GM19372 (cell line): ENCODE data around the gene CCL19.

Source experiments
- ATAC-seq: cut with Tn5 transposase; IDR thresholded peaks from one replicate; pipeline ENCODE4 v1.9.1; 2021; ENCODE audit warnings: mild to moderate bottlenecking, low read depth, moderate library complexity; ENCODE audit not compliant: unreplicated experiment

CCL19 gene

DNA sequence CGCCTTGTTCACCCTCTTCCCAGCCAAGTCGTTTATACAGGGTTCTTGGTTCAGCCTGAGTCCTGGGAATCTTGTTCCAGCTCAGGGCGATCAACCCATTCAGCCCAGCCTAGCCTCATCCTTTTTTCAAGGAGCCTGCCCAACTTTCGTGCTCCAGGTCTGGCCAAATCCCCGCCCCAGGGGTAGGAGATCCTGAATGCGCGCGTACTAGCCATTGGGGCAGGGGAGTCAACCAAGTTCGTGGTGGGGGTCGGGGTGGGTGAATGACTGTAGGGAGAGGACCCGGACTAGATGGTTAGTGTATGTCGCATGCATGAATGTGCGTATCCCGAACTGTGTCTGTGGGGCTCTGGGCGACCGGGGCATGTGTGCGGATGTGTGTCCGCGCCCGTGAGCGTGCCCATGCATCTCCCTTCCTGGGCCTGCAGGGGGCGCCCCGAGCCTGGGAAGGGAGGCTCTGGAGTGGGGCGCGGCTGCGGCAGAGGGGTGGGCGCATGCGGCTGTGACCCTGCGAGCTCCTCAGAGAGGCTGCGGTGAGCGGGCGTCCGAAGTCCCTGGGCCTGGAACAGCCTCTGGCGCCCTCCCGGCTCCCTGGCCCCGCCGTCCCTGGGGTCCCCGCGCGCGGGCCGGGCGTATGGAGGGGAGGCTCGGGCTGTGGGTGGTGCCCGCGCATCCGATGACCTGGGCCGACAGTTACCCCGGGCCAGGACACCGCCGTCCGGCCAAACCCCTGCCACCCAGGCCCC lies 10.1 kb upstream of the CCL19 start:
- no peak for ATAC-seq

DNA sequence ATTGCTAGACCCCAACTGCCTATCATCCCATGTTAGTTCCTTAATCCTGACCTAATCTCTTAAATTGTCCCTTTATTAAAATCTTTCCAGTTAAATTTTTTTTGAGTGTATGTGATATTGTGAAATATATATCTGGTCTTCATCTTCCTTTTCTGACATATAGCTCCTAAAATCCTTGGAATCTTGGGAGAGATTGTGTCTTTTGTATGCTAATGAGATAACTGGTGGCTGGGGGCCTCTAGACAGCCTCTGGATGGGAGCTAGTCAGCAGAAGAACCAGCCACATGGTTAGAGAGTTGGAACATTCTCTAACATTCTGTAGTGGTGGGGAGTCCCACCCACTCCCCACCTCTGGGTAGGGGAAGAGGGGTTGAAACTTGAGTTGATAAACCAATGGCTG lies 3.7 kb upstream of the CCL19 start:
- no peak for ATAC-seq

DNA sequence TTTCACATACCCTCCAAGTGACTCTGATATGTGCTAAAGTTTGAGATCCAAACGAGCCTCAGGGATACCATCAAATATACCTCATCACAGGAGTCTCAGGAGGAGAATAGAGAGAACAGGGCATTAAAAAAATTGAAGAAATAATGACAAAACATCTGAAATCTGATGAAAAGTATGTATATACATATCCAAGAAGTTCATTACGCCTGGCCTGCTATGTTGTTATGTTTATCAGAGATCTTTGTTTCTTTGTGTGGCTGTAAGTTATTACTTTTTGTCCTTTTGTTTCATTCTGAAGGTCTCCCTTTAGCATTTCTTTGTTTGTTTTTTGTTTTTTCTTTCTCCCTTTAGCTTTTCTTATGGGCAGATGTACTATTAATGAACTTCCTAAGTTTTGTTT lies 2.5 kb upstream of the CCL19 start:
- ATAC-seq = no peak

DNA sequence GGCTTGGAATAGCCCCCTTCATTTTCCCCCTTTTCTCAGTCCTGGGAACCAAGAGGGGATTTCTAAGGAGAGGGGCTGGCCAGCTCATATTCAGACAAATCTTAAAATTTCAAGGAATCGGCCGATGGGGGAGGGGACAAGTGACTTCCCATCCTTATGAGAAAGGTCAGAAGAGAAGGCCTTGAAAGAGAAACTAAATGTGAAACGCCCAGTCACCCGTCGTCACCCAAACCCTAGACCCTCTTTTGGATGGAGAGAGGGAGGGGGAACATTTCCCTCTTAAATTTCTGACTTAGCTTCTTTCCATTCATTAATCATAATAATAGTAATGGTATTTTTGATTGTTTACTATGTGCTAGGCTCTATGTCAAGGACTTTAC lies 850 bp upstream of the CCL19 start:
- no peak for ATAC-seq

DNA sequence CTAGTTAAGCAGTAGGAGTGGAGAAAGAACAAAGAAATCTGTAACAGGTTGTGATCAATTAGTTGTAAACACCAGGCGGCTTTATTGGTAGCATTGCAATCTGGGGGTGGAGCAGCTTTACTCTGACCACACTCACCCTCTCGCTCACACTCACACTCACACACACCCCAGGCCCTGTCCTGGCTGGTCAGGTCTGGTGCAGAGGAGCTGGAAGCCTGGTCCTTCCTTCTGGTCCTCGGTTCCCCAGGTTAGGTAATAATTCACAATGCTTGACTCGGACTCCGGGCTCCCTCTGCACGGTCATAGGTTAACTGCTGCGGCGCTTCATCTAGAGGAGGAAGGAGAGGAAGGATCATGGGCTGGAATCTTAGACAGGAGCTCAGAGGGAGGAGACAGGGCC lies 1.6 kb downstream of the CCL19 start:
- ATAC-seq = no peak

DNA sequence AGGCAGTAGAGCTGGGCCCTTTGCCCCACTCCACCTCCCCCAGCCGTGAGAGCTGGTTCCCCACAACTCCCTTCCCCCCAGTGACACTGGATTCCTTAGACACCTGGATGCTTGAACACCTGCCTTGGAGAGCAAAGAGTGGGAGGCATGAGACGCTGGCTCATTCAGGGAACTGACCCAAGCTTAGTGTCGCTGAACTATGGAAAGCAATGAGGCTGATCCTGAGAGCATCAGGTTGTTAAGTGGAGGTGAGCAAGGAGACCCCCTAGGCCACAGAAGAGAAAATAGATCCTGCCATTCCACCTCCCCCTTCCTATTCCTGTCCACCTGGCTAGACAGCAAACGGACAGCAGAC lies 2.0 kb downstream of the CCL19 start:
- no peak for ATAC-seq

DNA sequence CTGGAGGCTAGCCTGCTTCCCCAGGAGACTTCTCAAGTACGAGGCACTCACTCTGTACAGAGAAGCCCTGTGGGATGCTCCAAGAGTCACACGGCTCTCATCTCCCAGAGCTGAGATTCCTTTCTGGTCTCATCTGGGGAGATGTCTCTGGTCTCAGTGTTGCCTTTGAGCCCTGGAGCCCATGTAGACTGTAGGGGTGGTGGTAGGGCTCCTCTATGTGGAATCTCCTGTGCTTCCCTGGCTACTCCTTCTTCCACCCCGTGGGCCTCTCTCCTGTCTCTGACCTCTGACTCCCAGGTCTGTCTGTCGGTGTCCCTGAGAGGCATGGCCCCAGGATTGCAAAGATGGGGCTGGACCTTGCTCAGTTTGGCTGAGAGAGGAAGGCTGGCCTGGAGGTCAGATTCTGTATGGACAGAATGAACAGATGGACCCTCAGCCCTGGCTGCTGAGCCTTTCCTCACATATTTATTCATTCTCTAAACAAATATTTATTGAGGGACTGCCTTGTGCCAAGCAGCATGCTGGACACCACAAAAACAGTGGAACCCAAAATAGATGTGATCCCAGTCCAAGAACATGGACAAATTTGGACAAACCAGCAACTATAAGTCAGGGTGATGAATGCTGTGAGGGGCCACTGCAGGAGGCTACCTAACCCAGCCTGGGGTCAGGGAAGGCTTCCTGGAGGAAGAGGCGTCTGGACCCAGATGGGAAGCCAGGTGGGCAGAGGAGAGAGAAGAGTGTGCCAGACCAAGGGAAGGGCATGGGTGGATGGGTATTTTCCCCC lies 2.6 kb downstream of the CCL19 start:
- ATAC-seq = no peak

DNA sequence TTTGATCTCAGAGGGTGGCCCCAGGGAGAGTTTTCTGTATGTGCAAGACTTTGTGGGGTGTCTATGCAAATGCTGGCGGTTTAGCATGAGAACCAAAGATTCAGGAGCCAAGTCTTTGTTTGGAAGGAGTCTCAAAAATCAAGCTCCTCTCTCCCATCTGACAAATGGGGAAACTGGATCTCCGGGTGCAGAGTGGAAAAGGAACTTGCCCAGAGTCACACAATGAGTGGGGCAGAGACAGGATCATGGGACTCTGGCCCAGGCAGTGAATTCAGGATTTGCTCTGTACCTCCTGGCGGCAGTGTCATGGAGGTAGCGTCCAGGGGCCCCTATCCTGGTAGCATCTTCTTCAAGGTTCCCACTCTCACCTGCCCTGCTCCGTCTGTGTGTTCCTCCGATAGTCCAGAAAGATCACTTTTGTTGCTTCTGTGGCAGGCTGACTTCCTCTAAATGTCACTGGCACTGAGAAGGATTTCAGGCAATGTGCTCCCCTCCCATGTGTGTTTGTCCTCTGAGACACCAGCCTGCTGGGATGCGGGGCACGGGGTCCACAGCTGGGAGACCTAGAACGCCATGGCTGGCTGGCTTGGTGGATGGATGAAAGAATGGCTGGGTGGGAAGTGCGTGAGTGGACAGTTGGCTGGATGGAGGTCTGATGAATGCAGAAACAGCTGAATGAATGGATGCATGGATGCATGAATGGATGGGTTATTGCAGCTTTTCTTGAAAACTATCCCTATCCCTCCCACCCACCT lies 3.6 kb downstream of the CCL19 start:
- no peak for ATAC-seq

DNA sequence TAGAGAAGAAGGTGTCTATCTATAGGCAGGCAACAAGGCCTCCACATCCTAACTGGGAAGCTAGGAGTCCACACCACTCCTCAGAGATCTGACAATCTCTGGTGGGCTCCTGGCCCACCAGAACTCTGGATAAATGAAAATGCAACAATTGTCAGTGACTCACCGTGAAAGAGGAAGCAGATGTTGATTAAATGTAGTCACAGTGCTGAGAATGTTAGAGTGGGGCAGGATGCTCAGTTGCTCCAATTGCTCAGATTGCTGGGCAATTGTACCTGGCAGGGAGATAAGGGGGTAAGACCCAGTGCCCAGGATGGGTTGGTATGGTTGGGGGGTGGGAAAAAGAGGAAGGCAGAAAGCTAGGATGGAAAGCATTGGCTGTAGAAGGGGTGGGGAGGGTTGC lies 4.3 kb downstream of the CCL19 start:
- ATAC-seq = no peak

DNA sequence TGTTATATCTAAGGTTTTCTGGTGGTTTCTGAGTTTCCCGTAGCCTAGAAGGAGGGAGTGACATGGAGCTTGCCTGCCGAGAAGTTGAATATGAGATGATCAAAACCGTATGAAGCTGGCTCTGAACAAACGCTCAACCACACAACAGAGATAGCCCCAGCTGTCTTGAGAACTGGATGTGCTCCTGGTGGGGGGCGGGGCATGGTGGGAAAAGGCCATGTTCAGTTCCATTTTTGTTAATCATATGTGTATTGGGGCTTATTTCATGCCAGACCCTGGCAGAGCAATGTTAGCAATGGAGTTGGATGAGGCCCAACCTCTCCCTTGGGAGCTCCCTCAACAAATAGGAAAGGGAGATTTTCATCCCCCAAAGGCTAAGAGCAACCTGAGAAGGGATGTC lies 4.8 kb downstream of the CCL19 start:
- ATAC-seq = no peak

DNA sequence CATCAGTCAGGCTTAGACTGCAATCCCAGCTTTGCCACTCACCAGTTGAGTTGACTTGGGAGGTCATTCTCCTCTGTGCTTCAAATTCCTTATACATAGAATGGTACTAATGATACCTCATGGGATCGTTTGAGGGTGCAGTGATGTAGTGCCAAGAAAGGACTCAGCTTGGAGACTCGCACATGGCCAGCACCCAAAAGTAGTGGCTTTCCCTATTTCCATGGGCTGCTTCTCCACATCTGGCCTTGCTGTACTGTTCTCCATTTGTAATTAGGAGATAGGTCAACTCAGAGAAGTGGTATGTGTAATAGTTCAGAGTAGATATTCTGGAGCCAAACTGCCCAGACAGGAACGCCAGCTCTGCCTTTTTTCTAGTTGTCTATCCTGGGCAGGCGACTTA lies 5.5 kb downstream of the CCL19 start:
- no peak for ATAC-seq

DNA sequence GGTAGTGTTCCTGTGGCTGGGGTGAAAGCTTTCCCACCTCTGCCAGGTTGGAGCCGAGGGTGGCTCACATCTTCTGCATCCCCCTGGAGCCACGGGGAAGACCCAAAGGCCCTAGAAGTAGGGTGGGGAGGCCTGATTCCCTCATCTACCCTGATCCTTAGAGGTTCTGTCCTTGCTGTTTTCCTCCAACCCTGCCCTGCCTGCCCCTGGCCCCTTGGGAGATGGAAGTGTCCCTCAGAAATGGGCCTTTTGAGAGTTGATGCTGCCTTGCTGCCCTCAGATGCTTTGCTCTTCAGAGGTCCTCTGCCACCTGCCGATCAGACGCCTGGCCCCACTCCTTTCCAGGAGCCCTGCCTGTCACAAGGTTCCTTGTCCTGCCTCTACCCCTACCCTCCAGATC lies 6.3 kb downstream of the CCL19 start:
- no peak for ATAC-seq

DNA sequence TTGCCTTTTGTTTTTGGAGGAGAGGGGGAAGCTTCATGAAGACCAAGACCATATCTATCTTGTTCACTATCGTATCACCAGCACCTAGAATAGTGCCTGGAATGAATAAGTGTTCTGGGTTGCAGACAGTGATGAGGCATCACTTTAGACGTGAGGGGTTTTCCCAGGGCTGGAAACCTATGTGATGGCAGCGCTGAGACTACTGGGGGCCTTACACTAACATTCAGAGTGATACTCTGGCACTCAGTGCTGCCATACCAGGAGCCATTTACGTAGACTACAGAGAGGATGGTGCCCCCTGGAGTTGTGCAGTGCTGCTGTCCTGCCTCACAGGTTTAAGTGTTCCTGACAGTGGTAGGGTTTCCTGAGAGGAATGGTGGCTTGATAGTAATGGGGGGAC lies 6.9 kb downstream of the CCL19 start:
- ATAC-seq = no peak

DNA sequence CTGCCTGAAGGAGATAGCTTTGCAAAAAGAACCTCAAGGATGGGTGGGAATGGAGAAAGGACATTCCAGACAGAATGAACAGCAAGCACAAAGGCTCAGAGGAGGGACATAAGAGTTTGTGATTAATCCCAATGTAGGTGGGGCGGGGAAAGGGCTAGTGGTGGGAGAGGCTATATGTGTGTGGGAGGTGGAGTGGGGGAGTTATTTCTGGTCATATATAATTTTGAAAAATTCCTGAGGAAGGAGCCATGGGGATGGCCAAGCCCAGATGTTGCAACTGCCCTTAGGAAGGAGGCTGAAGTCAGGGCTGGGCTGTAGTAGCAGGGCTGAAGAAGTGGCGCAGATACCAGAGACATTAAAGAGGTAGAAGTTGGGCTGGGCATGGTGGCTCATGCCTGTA lies 15.2 kb downstream of the CCL19 start:
- ATAC-seq = no peak

DNA sequence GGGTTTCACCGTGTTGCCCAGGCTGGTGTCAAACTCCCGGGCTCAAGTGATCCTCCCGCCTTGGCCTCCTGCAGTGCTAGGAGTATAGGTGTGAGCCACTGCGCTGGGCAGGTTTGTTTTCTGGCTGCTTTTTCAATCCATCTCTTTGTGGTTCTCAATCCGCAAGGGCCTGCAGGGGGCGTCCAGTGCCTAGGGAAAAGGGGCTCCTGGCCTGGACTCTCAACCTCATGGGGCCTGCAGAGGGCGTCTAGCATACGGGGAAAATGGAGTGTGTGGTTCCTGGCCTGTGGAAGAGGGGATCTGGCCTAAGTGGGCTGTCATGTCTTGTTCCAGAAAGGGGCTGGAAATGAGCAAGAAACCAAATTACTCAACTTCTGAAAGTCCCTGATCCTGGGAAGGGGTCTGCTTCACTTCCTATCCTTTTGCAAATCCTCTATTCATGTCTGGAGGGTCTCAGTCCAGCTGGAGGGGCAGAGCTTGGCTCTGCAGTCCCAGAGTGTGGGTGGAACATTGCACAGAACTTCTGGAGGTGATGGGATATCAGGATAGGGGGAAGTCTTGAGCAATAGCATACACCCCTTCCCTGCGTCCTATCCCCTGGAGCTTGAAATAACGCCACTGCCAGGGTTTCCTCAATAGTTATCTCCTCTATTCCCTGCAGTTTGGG lies 15.9 kb downstream of the CCL19 start:
- no peak for ATAC-seq

DNA sequence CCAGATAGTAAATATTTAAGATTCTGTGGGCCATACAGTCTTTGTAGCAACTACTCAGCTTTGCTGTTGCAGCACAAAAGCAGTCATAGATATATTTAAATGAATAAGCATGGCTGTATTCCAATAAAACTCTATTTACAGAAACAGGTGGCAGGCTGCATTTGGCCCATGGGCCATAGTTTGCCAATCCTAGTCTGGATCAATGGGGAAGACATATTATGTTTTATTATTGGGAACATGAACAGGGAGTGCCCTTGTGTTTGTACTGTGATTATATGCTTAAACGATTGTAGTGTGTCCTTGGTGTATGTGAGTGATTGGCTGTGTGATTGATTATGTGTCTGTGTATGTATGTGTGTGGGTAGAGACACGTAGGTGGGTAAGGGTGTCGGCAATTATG lies 16.6 kb downstream of the CCL19 start:
- no peak for ATAC-seq

DNA sequence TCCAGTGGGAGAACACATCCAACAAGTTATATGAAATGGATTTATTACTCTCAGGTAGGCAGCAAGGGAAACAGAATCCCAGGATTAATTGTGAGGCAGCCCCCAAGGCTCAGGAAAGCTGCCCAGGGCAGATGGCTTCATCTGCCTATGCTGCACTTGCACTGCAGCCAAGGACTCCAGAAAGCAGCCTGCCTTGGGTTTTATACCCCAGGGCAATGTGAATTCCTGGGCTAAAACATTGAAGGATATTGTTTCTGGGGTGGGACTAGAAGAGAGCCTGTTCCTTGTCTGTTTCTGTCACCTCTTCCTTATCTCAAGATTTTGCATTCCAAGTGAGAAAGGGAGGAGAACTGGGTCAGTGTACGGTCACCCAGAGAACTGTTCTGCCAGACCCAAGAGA lies 19.8 kb downstream of the CCL19 start:
- no peak for ATAC-seq

DNA sequence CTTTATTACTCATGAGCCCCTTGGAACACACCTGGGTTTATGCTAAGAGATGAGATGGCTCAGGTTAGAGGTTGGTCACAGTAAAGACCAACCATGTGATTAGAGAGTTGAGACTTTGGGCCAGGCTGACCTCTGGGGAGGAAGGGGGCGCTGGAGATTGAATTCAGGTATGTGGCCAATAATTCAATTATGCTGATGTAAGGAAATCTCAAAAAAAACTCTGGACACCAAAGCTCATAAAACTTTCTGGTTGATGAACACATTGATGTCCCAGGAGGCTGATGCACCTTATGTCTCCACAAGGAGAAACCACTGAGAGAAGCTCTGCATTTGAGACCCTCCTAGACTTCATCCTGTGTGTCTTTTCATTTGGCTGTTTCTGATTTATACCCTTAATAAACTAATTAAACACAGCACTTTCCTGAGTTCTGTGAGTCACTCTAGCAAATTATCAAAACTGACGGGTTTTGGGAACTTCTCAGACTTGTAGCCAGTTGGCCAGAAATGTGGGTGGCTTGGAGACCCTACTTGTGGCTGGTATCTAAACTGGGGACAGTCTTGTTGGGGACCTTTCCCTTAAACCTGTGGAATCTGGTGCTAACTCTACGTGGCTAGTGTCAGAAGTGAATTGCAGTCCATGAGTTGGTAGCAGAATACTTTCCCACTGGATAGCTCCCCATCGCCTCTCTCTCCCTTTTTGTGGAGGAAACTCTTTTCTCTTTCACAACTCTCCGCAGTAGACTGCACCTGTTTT lies 21.1 kb downstream of the CCL19 start:
- no peak for ATAC-seq

DNA sequence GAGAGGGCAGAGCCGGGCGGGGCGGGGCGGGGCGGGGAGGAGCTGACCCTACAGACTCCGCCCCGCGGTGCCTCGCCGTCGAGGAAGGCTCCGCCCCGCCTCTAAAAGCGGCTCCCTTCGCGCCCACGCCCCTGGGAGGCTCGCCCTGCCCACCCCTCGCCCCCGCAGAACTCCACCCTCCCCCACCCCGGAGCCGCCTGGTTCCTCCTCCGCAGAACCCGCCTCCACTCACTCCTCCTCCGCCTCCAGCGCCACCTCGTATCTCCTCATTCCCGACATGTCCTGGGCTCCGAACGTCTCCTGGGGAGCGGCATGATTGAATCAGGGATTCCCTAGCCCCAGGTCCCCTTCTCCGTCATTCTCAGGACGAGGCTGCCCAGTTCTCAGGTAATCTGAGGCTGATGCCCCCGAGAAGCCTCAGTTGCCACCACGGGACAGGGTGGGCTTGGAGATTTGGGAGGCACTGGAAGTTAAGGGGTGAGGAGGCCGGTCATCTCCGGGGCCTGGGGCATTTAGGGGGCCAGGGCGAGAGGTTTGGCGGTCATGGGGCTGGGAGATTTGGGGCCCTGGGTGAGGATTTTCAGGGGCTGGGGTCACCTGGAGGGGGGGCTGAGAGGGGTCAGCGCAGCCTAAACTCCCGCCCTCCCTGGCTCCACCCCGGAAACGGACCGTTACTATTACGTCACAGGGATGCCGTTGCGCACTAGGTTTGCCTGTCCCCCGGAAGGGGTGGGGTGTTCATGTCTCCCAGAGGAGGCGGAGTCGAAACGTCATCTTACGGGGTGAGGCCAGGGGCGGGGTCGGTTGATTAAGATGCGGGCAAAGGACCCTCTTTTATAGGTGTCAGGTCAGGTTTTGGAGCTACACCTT lies 25.5 kb downstream of the CCL19 start:
- ATAC-seq = peak; percentile 73

DNA sequence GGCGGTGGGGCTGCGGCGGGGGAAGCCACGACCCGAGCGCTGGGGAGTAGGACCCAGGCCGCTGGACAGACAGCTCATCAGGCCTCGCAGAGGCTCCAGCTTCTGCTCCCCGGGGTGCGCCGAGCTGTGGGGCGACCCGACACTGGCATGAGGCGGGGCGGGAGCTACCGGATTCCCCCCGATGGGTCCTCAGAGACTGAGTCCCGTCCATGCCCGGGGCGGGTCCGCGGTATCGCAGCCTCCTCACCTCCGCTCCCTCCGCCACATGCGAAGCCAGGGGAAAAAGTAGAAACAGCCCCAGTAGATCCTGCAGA lies 26.1 kb downstream of the CCL19 start:
- ATAC-seq = peak; percentile 5
